Activated CD8-positive, alpha-beta memory T cell treated with anti-CD3 and anti-CD28 coated beads for 4 hours (primary cell): Measurements from ENCODE around the gene RPEL1.
"Not testable (repeated sequence)": the region's sequence is repeated elsewhere in the genome, so short reads cannot be mapped to it uniquely, and the experiment has no call there.

ENCODE experiments used
- DNase-seq, 2 donors: peaks; one replicate each; pipeline ENCODE4 v3.0.0-alpha.2; 2020; ENCODE audit warnings: low read depth in 2 of 2

The RPEL1 gene

DNA sequence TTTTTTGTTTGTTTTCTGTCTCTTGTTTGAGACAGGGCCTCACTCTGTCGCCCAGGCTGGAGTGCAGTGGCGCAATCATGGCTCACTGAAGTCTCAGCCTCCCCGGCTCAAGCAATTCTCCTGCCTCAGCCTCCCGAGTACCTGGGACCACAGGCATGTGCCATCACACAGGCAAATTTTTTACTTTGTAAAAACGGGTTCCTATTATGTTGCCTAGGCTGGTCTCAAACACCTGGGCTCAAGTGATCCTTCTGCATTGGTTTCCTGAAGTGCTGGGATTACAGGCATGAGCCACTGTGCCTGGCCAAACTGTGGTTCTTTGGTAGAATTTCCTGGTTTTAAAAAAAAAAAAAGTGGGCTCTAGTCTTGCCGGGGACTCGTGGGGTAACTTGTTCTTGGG, at the start of gene RPEL1:
RPEL1 (plus strand) TSS at position 301 of the 400 bp plus-strand sequence. CDS start 110 bp downstream, outside the sequence.
- DNase-seq, result not testable (repeated sequence)

GRCh38 chr10:103196516-103196915, 49.2 kb upstream of the RPEL1 start:
- no peak for DNase-seq

DNA sequence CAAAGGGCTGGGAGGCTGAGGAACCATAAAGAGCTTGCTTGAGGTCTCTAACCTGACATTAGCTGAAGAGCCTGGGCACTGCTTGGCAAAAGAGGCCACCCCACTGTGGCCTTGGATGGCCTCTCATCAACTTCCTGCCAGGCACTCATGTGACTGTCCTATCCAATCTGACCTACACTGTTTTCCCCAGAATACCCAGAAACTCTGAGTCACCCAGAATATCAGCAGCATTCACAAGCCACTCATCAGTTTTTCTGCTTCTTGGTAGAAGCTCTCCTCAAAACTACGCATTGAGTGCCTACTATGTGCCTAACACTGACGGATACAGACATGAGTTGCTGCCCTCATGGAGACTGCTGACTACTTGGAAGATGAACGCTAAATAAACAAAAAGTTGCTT, 48.5 kb upstream of the RPEL1 start:
- no peak for DNase-seq

- DNase-seq, result no peak
Observed at GRCh38 chr10:103197903-103198302, 47.8 kb upstream of the RPEL1 start.

GRCh38 chr10:103198648-103199047, 47.0 kb upstream of the RPEL1 start:
- no peak for DNase-seq

- DNase-seq, result no peak
Observed at GRCh38 chr10:103199488-103199887, 46.2 kb upstream of the RPEL1 start.

DNA sequence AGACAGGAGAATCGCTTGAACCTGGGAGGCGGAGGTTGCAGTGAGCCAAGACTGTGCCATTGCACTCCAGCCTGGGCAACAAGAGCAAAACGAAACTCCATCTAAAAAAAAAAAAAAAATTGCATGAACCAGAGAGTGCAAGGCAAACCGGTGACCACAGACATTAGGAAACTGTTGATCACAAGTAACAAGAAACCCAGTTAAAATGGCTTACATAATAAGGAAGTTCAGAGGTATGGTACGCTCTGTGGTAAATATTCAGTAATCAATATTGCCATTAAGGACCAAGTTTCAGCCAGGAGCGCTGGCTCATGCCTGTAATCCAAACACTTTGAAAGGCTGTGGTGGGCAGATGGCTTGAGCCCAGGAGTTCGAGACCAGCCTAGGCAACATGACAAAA, 43.4 kb upstream of the RPEL1 start:
- no peak for DNase-seq

DNA sequence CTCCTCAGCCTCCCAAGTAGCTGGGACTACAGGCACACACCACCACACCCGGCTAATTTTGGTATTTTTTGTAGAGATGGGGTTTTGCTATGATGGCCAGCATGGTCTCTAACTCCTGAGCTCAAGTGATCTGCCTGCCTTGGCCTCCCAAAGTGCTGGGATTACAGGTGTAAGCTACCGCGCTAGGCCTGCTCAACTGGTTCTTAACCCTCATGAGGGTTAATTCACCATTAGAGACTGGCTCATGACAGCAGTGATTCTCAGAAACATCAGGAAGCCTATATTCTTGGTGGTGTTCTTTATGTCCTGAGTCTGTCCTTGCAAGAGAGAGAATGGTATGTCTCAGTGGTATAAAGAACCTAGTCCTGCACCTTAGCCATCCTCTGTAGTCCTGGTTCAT, 42.2 kb upstream of the RPEL1 start:
- no peak for DNase-seq

DNA sequence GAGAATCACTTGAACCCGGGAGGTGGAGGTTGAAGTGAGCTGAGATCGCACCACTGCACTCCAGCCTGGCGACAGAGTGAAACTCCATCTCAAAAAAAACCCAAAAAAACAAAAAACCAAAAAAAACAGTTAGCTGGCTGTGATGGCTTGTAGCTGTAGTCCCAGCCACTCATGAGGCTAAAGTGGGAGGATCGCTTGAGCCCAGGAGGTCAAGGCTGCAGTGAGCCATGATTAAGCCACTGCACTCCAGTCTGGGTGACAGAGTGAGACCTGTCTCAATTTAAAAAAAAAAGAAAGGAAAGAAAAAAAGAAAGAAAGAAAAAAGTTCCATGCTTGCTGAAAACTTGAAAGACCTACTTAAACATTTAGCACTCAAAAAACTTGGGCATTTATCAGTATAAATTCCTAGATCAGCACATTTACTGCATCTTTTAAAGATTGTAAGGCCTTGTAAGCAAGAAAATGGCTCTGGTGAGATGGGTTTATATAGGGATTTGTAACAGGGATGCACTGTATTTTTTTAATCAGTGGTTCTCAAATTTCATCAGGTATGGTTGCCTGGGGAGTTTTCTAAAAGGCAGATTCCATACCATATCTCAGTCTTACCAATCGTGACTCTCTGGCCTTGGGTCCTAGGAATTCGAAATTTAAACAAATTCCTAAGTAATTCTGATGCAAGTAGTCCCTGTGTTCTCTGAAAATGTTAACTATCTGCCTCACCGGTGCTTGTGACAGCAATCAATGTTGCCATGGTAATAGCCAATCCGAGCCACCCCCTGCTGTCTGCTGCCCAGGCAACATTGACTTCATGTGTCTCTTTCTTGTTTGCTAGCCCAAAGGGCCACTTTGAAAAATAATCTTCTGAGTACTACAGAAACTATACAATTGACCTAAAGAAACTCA, 41.1 kb upstream of the RPEL1 start:
- no peak for DNase-seq

DNA sequence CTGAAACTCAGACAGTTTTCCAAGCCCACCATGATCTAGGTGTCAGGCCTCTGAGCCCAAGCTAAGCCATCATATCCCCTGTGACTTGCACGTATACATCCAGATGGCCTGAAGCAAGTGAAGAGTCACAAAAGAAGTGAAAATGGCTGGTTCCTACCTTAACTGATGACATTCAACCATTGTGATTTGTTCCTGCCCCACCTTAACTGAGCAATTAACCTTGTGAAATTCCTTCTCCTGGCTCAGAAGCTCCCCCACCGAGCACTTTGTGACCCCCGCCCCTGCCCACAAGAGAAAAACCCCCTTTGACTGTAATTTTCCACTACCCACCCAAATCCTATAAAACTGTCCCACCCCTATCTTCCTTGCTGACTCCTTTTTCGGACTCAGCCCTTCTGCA, 40.3 kb upstream of the RPEL1 start:
- not testable (repeated sequence) for DNase-seq

DNA sequence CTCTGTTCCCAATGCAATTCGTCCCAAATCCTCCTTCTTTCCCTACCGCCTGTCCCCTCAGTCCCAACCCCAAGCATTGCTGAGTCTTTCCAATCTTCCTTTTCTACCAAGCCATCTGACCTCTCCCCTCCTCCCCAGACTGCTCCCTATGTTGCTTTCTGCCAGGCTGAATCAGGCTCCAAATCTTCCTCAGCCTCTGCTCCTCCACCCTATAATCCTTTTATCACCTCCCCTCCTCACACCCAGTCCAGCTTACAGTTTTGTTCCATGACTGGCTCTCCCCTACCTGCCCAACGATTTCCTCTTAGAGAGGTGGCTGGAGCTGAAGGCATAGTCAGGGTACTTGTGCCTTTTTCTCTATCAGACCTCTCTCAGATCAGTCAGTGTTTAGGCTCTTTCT, 39.0 kb upstream of the RPEL1 start:
- not testable (repeated sequence) for DNase-seq

DNA sequence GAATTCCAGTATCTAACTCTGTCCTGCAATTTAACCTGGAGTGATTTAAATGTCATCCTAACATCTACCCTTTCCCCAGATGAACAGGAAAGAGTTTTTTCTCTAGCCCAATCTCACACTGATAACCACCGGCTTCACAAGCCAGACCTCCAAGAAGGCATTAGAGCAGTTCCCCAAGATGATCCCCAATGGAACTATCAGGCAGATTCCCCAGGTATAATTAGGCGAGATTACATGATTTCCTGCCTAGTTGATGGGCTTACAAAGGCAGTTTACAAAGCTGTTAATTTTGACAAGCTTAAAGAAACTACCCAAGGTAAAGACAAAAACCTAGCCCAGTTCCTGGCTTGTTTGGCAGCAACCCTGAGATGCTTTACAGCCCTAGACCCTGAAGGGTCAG, 38.5 kb upstream of the RPEL1 start:
- no peak for DNase-seq

- DNase-seq, result not testable (repeated sequence)
Observed at GRCh38 chr10:103207643-103208042, 38.0 kb upstream of the RPEL1 start.

GRCh38 chr10:103210262-103210661, 35.4 kb upstream of the RPEL1 start:
- DNase-seq, result not testable (repeated sequence)

- DNase-seq, result no peak
Observed at GRCh38 chr10:103215601-103216000, 30.1 kb upstream of the RPEL1 start.

GRCh38 chr10:103216362-103216761, 29.3 kb upstream of the RPEL1 start:
- not testable (repeated sequence) for DNase-seq

GRCh38 chr10:103224133-103224532, 21.6 kb upstream of the RPEL1 start:
- no peak for DNase-seq

GRCh38 chr10:103224721-103225120, 21.0 kb upstream of the RPEL1 start:
- DNase-seq, result not testable (repeated sequence)

- DNase-seq, result no peak
Observed at GRCh38 chr10:103225939-103226338, 19.7 kb upstream of the RPEL1 start.

GRCh38 chr10:103227416-103227815, 18.3 kb upstream of the RPEL1 start:
- no peak for DNase-seq

DNA sequence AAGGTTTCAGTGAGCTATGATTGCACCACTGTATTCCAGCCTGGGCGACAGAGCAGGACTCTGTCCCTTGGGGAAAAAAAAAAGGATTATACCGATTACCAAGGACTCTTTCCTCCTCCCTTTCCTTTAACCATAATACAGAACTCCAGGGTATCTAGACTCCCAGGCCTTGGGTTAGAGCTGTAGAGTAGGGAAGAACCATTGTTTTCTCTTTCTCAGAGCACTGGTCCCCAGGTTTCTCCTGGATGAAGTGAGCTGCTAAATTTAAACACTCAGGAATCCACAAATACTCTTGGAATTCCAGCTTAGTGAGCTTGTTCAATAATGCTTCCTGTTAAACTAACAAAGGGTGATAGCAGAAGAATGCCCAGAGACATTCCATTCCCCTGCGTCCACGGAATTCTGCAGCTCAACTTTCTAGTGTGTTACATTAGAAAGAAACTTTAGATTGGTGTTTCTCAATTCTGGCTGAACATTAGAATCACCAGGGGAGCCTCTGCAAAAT, 14.6 kb upstream of the RPEL1 start:
- no peak for DNase-seq

DNA sequence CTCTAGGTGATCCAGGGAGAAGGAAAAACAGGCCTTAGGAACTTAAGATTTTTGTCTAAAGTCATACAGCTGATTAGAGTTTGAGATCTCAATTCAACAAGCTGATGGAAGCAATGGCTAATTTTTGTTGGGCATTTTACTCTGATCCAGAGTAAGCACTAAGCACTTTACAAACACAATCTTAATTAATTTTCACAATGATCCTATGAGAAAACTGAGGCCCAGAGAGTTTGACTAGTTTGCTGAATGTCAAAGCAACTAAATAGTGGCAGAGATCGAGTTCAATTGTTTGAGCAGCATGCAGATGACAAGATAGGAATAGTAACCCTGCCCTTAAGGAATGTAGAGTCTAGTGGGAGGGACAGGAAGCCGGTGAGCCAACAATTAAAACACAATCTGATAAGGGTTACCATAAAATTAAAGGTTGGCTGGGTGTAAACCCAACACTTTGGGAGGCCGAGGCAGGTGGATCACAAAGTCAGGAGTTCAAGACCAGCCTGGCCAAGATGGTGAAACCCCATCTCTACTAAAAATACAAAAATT, 13.5 kb upstream of the RPEL1 start:
- no peak for DNase-seq
